GM12872 (cell line): ENCODE measurements around the gene ARF6.

Experiments used
- TF ChIP-seq, protein P1 (sequence below): IDR thresholded peaks from 3 replicates; pipeline ENCODE4 v1.5.1; 2011; ENCODE audit warnings: low read depth, mild to moderate bottlenecking, low read length, moderate library complexity; ENCODE audit not compliant: insufficient read depth

ARF6 gene

DNA sequence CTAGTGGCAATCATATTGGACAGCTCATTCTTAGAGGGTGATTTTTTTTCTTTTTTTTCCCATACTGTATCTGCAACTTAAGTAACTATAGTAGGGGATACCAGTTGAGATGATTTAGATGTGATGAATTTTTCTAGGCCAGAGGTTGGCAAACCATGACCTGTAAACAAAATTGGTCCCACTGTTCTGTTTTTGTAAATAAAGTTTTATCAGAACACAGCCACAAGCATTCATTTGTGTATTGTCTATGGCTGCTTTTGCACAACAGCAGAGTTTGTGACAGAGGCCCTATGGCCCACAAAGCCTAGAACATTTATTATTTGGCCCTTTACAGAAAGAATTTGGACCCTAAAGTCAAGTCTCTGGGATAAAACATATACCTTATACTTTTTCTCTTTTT, 11.4 kb downstream of the ARF6 start:
- TF ChIP-seq, protein P1, sequence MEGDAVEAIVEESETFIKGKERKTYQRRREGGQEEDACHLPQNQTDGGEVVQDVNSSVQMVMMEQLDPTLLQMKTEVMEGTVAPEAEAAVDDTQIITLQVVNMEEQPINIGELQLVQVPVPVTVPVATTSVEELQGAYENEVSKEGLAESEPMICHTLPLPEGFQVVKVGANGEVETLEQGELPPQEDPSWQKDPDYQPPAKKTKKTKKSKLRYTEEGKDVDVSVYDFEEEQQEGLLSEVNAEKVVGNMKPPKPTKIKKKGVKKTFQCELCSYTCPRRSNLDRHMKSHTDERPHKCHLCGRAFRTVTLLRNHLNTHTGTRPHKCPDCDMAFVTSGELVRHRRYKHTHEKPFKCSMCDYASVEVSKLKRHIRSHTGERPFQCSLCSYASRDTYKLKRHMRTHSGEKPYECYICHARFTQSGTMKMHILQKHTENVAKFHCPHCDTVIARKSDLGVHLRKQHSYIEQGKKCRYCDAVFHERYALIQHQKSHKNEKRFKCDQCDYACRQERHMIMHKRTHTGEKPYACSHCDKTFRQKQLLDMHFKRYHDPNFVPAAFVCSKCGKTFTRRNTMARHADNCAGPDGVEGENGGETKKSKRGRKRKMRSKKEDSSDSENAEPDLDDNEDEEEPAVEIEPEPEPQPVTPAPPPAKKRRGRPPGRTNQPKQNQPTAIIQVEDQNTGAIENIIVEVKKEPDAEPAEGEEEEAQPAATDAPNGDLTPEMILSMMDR: no peak

DNA sequence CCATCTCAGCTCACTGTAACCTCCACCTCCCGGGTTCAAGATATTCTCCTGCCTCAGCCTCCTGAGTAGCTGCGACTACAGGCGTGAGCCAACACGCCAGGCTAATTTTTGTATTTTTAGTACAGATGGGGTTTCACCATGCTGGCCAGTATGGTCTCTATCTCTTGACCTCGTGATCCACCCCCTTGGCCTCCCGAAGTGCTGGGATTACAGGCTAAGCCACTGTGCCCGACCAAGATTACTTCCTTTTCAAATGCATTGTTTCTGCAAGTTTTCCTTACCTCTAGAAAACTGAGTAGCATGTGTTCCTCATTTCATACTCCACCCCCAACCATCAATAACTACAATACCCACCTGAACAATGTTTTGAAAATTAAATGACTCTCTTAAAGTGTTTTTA, 13.1 kb downstream of the ARF6 start:
- TF ChIP-seq, protein P1: no peak

DNA sequence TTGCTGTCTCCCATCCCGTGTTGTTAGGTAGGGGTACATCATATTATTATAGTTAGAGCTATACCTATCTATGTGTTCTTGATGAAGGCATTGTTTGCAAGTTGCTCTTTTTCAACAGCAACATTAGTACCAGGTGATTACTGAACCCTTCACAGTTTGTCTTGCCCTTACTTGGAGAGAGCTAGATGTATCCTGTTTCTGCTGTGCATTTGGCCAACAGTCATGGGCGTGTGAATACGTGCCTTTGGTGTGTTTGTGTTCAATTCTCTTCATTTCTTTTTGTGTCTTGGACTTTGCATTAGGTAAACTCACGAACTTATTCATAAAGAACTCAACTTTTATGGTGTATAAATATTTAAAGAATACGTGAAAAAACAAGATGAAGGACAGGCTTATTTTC, 14.3 kb downstream of the ARF6 start:
- TF ChIP-seq, protein P1: no peak

DNA sequence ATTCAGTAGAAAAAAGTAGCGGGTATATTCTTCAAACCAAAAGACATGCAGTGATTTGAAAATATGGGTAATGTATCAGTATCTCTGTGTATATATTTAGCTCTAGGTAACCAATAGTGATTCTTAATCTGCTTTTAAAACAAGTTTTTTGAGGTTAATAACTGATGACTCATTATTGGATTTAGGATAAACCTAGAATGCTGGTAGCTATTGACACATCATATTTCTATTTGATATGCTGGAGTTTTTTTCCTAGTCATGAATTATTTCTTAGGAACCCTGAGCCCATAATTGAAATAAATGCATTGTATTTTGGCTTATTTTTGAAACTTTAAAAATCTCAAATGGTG, 15.5 kb downstream of the ARF6 start:
- TF ChIP-seq, protein P1: no peak

DNA sequence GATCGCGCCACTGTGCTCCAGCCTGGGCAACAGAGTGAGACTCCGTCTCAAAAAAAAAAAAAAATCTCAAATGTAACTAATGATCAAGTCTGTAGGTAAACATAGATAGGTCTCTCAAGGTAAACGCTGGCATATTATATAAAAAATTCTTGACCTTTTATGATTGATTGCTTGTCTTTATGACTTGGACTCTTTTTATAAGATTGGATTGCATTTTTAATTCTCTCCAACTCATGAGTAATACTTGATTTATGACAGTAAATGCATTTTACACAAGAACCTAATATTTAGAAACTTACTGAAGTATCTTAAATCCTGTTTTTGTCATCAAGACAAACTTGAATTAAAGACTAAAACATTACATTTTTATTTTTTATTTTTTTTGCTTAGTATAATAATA, 16.1 kb downstream of the ARF6 start:
- TF ChIP-seq, protein P1: no peak

DNA sequence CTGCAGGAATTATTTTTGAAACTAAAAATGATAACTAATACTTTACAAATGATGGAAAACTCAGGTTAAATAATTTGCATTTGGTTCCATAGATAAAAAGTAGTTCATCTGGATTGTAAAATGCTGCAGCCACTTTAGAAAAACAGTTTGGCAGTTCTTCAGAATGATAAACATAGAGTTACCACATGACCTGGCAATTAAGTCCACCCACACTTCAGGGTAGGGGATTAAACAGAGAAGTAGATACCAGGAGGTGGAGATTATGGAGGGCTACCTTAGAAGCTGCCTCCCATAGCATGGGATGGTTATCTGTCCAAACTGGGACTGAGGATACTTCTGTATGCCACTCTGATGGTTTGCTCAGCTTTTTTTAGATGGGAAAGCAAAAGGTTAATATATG, 22.2 kb downstream of the ARF6 start:
- TF ChIP-seq, protein P1: no peak

DNA sequence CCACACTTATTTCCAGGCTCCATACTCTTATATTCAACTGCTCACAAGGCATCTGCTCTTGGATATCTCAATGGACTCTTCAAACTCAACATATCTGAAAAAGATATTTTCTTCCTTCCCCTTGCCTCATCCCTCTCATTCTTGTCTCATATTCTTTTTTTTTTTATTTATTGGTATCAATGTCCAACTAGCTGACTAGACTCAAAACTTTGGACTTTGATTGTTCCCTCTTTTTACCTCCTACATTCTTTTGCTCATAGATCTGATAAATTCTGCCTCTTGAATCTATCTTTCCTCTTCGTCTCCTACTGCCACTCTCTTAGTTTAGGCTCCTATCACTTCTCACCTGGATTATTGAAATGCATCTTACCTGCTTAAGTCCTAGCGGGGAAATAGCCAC, 25.8 kb downstream of the ARF6 start:
- TF ChIP-seq, protein P1: no peak
